Stimulated activated CD4-positive, alpha-beta T cell treated with anti-CD3 and anti-CD28 coated beads, Interleukin-2, amount 100 ng/mL, for 24 hours (primary cell): ENCODE results near the gene IPO11.

Experiments
- DNase-seq, 2 donors: peaks; one replicate each; pipeline ENCODE4 v3.0.0-alpha.2; 2020

The IPO11 gene

DNA sequence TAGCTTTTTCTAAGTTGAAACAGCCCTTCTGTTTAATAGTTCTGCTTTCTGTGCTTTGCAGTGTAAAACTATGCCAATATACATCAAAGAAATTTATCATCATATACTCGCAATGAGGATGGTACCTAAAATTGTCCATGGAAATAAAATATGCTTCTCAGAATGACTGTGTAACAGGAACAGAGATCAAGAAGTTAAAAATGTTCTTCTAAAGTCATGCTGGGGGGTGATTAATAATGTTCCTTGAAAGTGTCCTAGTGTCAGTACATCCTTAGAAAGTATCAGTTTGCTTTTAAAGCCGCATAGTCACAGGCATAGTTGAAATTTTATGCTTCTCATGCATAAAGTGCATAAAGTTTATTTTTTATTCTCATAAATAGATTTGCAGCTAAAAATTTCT lies 162.0 kb downstream of the IPO11 start:
- no peak for DNase-seq

DNA sequence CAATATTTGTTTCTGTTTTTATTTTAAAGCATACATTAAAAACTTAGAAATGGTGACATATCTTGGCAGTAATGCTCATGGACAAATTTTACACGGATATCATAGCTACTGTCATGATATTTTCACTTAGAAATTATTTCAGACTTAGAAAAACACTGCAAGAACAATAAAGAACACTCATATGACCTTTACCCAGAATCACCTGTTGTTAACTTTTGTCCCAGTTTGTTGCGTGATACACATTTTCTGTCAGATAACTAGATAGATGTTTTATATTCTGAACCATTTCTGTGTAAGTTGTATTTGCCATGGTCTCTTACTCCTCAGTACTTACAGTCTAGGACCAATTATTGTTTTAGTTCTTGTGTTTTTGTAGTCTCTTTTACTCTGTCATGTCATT lies 162.5 kb downstream of the IPO11 start:
- no peak for DNase-seq

DNA sequence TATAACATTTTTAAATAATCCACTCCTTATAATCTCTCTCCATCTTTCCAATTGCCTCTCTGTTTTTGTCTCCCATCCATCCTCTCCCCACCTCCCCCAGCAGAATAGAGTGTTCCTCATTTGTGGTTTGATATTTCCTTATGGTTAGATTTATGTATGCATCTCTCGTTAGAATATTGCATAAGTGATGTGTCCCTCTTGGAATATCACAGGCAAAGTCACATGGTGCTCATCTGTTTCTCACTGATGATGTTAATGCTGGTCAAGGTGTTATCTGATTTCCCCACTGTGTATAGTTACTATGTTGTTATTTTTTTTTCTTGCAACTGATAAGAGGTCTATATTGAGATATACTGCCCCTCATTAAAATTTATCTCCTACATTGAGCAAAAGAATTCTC lies 162.9 kb downstream of the IPO11 start:
- DNase-seq: no peak

DNA sequence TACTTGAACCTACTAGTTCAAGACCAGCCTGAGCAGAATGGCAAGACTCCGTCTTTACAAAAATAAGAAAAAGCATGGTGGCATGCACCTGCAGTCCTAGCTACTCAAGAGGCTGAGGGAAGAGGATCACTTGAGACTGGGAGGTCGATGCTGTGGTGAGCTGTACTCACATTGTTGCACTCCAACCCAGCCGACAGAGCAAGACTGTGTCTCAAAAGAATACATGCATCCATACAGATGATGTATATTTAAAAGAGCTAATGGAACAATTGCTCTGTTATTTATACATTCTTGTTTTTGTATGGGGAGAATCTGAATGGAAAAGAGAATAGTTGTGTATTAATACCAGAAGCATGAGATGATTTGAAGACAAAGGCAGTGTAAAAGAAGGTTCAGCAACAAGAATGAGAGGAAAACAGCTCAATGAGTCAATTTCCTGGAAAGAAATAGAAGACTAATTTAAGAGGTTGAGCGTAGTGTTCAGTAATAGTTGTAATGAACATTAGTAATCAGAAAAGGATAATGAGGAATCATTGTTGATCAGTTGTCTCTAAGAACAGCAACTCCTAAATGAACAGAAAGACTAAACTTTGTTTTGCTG lies 164.1 kb downstream of the IPO11 start:
- DNase-seq: no peak

DNA sequence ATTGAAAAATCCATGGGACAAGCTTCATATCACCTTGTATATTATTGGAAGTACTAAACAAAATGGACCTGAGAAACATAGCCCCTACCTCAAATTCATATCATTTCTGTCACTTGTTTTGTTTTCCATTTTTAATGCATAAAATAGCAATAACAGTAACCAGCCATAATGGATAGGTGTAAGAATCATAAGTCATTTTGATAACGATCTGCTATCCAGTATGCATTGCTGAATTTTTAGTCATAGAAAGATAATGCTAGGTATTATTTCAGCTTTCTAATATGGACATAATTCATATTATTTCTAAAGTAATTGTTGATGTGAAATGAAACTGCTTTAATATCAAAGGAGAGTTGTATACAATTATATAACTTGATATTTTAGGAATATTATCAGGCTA lies 164.9 kb downstream of the IPO11 start:
- DNase-seq: no peak

GRCh38 chr5:62578540-62578939 lies 166.0 kb downstream of the IPO11 start, which contains the start of gene LRRC70:
Gene LRRC70 (plus strand): TSS chr5:62578819. CDS start chr5:62579439, 620 bp downstream.
- no peak for DNase-seq

GRCh38 chr5:62579761-62580160 lies 167.2 kb downstream of the IPO11 start:
- DNase-seq: no peak

DNA sequence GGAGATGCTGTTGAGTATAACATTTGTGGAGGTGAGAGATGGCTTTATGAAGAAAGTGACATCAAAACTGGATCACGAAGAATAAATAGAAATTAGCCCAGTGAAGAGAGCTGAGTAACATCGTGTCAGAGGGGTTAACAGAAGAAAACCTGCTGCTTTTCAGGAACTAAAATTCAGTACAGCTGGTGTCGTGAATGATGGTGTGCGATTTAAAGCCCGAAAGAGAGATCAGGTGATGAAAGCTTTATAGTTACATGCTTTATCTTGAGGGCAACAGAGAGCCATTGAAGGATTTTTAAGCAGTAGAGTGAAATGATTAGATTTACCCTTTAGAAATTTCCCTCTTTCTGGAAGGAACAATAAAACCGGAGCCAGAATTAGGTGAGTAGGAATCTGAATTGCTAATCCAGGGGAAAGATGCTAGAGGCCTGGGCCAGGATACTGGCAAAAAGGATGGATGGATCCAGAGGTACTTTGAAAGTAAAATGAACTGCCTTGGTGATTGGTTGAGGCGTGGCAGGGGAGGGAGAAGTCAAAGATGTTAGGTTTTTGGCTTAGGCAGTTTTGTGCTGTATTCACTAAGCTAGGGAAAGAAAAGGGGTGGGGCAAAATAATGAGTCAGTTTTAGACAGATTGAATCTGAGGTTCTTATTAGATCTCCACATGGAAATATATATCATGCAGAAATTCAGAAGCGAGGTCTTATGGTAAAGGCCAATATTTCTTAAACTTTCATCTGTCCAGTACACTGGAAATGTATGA lies 169.5 kb downstream of the IPO11 start:
- no peak for DNase-seq

DNA sequence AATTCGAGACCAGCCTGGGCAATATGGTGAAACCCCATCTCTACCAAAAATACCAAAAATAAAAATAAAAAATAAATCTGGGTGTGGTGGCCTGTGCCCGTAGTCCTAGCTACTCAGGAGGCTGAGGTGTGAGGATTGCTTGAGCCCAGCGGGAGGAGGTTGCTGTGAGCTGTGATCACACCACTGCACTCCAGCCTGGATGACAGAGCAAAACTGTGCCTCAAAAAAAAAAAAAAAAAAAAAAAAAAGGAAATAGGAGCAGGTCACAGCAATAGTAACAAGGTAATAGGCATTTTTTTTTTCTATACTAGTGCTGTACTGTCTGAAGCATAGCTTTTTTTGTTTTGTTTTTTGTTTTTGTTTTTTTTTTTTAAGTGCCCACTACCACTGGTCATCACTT lies 171.8 kb downstream of the IPO11 start:
- no peak for DNase-seq

- DNase-seq: no peak
Measured at GRCh38 chr5:62585306-62585705, 172.7 kb downstream of the IPO11 start.

DNA sequence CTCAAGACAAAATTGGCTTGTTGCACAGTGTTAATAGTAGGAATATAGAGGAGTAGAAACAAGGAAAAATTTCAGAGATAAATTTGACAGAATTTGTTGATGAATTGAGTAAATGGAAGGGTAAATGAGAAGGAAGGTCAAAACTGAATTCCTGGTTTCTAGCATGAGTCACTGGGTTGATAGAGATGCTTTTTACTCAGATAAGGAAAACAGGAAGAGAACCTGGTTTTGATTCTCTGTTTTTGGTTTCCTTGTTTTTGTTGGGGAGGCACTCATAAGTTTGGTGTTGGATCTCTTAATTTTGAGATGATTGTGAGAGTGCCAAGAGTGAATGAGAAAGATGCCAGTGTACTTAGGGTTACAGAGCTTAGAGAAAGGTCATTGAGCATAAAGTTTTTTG lies 173.2 kb downstream of the IPO11 start:
- DNase-seq: no peak

DNA sequence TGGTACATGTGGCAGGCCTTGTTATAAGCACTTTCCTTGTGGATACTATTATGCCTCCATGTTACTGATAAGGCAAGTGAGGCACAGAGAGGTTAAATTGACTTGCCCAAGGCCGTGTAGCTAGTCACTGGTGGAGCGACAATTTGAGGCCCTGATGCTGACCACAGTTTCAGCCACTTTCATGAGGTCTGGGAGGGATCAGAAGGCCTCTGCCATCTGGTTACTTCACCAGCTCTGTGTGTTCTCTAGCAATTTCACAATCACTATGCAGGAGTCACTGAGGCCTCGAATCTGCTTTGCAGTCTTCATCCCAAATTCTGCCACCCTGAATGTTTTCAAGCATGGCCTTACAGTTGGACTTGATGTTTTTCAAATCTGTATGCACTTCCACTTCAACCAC lies 175.2 kb downstream of the IPO11 start:
- no peak for DNase-seq

DNA sequence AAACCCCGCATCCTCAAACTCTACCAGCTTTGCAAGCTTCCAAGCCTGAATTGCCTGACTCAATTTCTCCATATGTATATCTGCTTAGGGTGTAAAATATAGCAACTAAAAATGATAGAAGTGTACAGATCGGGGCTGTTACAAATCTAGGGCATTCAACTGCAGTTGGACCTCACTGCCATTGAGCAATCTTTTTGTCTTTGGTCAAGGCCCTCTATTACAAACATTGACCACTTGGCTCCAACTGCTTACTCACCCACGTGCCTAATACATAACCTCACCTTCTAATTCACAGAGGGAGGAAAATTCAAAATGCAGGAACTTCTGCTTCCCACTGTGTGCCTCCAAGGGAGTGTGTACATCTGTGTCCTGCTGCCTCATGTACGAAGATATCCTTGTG lies 176.1 kb downstream of the IPO11 start:
- DNase-seq: no peak

- no peak for DNase-seq
Measured at GRCh38 chr5:62589504-62589903, 176.9 kb downstream of the IPO11 start.

DNA sequence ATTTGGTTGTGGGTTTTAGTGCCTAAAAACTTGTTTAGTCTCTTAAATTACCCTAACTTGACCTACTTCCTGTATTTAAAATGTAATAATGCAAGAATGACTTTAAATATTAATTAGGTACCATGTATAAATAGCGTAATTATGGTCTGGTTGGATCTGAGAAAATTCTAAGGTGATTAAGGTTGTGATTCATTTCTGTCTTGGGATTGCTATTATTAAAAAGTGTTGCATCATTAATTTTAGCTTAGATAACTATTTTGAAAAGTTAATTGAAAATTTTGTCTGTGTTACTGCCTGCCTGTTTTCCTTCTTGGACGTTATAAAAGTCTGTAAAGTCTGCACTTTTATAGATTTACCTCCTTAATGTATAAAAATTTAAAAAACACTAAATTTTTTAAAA lies 177.8 kb downstream of the IPO11 start:
- no peak for DNase-seq

- no peak for DNase-seq
Measured at GRCh38 chr5:62592558-62592957, 180.0 kb downstream of the IPO11 start.

DNA sequence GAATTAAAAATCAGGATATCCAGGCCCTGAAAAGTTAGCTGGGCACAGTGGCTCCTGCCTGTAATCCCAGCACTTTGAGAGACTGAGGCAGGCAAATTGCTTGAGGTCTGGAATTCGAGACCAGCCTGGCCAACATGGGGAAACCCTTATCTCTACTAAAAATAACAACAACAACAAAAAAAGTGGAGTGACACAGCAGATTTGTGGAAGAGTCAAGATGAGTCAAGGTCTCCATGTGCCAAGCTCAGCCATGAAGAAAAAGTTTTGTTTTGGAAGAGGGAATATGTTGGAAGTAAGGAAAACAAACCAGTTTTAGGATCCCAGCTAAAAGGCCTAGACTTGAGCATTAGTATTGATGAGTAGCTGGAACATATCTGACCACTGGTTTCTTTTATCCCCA lies 180.8 kb downstream of the IPO11 start:
- no peak for DNase-seq

GRCh38 chr5:62594364-62594984 lies 181.9 kb downstream of the IPO11 start:
- no peak for DNase-seq

GRCh38 chr5:62596096-62596495 lies 183.5 kb downstream of the IPO11 start:
- no peak for DNase-seq

GRCh38 chr5:62596691-62597090 lies 184.1 kb downstream of the IPO11 start:
- no peak for DNase-seq

DNA sequence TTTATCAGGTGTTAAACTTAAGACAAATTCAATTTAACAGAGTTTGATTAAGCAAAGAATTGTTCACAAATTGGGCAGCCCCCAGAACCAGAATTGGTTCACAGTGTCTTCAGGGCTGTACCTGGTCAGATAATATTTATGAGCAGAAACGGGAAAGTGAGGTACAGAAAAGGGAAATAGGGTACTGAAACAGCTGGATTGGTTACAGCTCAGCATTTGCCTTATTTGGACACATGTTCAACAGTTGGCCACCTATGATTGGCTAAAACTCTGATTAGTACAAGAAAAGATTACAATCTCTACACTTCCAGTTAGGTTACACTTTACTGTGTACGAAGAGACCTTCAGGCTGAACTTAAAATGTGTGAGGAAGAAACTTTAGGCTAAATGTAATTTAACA lies 184.8 kb downstream of the IPO11 start:
- DNase-seq: no peak

DNA sequence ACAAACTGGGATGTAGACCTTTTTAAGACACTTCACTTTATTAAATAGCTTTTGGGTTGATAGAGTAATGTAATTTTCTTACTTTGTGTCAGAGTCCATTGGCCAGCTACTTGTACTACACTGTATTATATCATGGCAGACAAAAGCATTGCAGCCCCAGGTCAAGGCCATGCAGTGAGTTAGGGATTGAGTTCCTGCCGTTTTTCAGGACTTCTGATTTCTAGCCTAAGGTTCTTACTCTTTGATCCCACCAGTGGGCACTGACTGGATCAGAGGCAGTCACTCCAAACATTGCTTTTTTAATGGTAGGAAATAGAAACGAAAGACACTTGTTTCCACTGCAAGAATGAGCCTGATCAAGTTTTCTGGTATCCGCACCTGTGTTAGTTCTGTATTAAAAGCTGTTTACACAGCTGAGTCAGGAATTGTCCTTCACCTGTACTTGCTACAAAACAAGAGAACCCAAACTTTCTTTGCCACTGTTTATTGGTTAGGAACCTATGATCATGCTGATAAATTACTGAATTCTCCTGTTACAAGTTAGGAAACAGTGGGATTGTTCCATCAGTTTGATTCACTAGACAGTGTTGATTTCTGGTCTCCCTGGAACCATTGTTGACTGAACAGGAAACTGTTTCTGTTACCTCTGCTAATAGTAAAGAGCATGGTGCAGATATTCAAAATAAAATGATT lies 188.1 kb downstream of the IPO11 start:
- no peak for DNase-seq

- DNase-seq: no peak
Measured at GRCh38 chr5:62603934-62604333, 191.4 kb downstream of the IPO11 start.

GRCh38 chr5:62605638-62606037 lies 193.1 kb downstream of the IPO11 start:
- DNase-seq: no peak
